Activated gamma-delta T cell (primary cell): ENCODE results near the gene POLR3F.
A peak's percentile ranks its signal among the peaks of the same experiment; 100 is the strongest.
"Not testable (repeated sequence)": the region's sequence is repeated elsewhere in the genome, so short reads cannot be mapped to it uniquely, and the experiment has no call there.

Experiments used
- DNase-seq: peaks from one replicate; lab custom pipeline; 2025; lab: John Stamatoyannopoulos, UW
- total RNA-seq, 2 donors: gene quantifications; one replicate each; lab custom pipeline; 2026; lab: John Stamatoyannopoulos, UW

Gene POLR3F, protein sequence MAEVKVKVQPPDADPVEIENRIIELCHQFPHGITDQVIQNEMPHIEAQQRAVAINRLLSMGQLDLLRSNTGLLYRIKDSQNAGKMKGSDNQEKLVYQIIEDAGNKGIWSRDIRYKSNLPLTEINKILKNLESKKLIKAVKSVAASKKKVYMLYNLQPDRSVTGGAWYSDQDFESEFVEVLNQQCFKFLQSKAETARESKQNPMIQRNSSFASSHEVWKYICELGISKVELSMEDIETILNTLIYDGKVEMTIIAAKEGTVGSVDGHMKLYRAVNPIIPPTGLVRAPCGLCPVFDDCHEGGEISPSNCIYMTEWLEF
- 28.1 to 33.6 reads per million in 2 donors for total RNA-seq

DNA sequence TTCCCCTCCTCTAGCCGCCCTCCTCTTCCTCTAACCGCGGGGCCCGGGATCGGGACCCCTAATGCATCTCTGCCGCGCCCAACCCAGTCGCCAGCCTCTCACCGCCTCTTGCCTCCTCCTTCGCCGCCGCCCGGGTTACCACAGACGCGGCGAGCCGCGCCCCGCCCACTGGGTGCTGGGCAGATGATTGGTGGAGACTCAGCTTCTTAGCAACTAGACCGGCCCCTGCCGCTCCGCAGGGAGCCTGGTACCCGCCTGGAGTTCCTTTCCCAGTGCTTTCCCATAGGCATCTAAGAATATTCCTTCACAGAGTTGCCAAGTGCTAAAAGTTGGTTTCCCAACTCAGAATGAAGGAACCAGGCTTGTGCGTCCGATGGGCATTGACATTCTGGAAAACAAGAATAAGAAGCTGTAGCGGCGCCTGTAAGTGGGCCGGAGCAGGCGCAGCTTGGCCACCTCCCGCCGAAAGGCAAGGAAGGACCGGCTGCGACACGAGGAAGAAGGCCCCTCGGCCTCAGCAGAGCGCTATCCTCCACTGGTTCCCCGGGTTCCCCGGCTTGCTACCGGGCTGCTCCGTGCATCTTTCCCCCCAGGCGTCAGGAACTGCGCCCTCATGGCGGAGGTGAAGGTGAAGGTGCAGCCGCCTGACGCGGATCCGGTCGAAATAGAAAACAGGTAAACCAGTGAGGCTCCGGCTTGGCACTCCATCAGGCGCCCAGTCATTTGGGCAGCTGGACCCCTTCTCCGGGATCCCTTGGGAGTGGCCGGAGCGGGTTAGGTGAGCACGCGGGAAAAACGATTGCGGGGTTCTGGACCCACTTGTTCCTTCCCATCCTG lies at the start of gene POLR3F, which contains the start of gene DZANK1:
Gene POLR3F (plus strand): TSS at position 497 of the 837 bp plus-strand sequence. CDS start 117 bp downstream, at position 614.
Gene DZANK1 (minus strand): TSS at position 137 of the 837 bp plus-strand sequence. CDS start 1,672 bp downstream, outside the sequence.
- peak; percentile 81 for DNase-seq

DNA sequence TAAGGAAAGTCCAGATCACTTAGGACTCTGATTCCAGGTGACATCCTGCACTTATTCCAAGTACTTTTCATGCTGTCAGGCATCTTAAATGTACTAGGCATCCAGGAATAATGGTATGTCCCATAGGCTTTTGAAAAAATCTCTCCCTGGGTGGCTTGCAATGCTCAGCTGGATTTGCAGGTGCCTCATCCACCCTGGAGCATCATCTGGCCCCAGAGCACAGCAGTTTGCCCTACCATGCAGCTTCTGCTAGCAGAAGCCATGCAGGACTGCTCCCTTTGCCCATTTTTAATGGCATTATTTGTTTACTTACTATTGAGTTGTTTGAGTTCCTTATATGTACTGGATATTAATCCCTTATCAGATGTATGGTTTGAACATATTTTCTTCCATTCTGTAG lies 45.6 kb upstream of the POLR3F start:
- no peak for DNase-seq

DNA sequence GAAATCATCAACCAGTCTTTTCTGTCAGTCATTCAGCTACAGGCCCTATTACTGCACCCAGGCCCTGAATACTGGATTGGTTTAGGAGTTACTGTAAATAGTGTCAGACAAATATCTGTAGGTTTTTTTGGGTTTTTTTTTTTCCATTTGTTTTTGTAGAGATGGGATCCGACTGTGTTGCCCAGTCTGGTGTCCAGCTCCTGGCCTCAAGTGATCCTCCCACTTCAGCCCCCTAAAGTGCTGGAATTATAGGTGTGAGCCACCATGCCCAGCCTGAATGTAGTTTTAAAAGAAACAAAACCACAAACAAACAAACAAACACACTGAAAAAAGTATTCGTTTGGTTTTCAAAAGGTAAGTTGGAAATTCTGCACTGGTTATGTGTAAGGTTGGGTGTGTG lies 40.0 kb upstream of the POLR3F start:
- no peak for DNase-seq

DNA sequence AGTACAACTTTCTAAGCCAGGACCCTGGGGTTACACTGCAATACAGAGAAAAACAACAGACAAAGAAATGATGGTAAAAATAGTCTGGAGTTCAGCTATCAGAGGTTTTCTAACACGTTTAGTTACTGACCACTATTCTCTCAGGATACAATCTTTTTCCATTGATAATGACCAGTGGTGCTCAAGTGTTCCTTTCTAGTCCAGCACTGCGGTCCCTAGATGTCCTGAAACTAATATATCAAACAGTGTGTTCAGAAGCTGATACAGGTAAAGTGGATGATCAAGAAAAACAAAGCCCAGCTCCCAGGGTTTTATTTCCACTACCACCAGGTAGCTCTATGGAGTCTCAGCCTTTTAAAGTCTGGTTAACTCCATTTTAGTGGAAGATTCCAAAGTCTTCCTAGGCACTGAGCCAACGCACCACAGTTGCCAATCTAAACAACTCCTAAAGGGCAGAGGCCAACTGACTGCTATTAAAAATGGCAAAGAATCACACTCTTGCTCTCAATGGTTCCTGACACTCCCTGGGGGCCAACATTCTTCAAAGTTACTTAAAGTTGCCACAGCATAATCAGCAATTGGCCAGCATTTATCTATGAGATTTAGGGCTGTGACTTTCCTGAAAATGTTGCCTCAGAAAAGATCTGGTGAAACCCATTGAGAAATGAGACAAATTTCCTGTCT lies 38.6 kb upstream of the POLR3F start:
- DNase-seq: no peak

DNA sequence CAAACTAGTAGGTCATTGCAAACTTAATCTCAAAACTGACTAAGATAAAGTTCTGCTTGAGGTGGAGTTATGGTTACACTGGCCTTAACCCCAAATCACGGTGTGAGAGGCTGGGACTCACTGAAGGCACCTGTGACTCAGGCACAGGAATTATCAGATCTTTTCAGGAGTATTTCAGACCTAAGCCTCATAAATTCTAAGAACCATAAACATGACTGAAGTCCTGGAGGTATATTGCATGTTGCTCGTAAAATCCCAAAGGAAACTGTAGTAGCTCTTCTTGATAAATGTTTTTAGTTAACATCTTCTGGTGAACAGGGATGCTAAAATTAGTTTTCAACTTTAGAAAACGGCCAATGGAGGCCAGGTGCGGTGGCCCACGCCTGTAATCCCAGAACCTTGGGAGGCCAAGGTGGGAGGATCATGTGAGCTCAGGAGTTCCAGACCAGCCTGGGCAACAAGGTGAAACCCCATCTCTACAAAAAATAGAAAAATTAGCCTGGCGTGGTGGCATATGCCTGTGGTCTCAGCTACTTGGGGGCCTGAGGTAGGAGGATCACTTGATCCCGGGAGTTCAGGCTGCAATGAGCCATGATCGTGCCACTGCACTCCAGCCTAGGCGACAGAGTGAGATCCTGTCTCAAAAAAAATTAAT lies 36.9 kb upstream of the POLR3F start:
- DNase-seq: no peak

DNA sequence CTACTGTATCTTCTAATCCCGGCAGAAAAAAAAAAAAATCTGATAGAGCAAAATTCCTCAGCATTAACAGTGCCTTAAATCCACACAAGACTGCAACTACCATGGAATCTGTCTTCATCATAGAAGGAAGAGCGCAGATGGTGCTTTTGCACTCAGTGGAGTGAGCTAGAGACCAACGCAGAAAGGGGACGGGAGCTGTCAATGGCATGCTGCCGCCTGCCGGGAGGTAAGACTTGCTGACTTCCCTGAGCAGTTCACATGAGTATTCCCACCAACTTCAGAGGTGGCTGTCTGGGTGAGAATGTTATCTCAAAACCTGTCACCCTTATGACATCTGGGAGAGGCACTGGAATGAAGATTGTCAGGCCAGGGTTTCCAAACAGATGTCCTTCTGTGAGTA lies 36.0 kb upstream of the POLR3F start:
- DNase-seq: no peak

DNA sequence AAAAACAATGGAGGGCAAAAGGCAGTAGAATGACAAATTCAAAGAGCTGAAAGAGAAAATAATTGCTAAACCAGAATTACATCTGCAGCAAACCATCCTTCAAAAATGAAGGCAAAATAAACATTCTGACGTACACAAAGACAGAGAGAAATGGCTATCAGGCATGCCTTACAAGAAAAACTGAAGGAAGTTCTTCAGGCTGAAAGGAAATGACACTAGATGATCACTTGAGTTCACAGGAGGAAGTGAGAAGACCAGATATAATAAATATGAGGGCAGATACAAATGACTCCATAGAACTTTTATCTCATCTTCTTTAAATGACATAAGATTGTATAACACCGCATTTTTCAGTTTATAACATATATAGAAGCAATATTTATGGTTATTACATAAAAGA lies 30.3 kb upstream of the POLR3F start:
- no peak for DNase-seq

DNA sequence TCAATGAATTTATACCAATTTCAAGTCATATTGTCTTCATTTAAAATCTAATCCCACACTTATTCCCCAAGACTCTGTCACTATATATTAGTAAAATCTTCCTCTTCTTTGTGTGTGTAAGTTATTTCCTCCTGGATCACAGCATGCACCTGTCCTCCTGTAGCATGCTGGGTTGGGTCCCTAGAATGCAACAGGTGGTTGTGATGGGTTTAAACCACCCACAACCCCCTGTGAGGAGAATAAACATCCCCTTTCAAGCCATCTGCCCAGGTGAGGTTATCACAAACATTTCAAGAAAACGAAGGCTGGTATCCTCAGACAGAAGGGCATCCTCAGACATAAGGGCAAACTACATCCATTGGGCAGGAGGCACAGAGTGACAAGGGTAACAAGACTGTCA lies 26.8 kb upstream of the POLR3F start:
- DNase-seq: no peak

DNA sequence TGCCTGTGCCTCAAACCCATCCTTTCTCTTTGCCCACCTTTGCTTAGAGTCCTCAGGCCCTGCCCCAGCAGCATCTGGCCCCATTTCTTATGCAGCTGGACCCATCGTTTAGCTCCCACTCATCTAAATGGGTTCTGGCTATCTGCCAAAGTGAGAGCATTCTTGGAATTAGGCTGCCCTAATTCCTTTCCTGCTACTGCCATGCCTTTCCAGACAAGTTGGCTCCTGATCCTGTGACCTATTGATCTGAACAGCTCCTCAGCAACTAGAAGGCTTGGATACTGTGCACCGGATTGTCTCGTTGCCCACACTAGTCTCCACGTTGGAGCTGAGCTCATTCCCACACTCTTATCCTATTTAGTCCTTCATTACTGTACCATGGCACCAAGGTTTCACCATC lies 23.3 kb upstream of the POLR3F start:
- DNase-seq: no peak

DNA sequence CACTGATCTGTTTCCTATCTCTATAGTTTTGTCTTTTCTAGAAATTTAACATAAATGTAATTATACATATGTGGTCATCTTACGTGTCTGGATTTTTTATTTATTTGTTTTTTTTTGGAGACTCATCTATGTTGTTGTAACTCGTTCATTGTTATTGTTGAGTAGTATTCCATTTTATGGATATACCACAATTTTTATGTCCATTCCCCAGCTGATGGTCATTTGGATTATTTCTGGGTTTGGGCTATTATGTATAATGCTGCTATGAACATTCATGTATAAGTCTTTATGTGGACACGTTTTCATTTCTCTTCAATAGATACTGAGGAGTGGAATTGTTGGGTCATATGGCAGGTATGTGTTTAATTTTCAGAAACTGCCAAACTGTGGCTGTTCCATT lies 10.6 kb upstream of the POLR3F start:
- no peak for DNase-seq

DNA sequence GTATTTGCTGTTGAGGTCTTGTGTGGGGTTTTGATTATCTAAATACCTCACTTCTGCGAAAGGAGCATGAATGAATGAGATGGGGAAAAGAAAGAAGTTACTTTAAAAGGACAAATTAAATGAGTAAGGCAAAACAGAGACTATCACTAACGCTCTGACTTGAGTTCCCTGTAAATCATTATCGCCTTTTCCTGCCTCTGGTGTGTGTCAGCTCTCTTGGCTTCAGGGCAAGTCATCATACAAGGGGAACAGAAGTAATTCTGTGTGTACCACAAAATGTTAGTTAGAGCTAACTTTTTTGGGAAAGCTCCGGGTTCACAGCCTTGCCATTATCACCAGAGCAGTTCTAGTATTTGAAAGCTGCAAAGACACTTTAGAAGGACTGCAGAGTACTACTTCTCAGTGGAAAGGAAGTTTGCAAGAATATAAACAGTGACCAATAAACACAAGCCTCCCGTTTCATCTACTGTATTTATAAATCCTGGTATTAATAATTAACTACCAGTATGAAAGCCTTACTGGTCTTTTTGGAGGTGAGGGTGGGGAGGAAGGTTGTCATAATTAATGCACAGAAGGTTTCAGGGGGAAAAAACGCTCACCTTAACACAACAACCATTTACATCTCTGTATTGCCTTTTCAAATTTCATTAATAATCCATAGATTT lies 1.5 kb upstream of the POLR3F start:
- no peak for DNase-seq

DNA sequence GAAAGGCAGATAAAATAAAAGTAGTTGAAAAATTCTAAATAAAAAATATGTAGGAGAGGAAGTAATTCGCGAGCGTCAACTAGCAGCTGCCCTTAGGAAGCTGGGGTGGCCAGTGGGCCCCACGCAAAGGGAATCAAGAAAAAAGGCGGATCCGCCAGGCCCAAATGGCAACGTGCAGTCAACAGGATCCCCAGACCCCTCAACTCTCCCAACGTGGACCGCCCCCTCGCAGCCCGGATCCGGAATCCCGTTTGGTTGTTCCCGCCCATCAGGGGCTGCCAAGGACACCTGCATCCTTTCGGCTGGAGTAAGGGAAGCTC lies 656 bp upstream of the POLR3F start:
- no peak for DNase-seq

DNA sequence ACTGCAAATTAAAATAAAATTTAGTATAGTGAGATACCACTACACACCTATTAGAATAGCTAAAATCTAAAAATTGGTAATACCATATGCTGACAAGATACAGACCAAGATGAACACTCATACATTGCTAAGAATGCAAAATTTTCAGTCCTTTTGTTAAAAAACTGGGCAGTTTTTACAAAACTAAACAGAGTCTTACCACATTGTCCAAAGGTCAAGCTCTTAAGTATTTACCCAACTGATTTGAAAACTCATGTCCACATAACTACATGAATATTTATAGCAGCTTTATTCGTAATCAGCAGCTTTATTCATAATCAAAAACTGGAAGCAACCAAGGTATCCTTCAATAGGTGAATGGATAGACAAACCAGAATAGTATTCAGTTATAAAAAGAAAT lies 10.0 kb downstream of the POLR3F start:
- DNase-seq: no peak

DNA sequence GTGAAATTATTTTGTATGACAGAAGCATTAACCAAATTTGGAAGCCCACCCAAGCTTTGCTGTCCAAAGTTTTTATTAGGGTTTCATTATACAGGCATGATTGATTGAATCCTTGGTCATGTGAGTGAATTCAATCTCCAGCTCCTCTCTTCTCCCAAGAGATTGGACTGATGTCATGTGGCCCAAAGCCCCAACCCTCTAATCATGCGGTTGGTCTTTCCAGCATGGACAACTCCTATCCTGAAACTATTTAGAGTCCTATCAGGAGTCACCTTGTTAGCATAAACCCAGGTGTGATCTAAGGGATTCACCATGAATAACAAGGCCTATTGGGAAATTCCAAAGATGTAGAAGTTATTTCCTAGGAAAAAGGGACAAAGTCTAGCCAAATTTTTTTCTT lies 10.6 kb downstream of the POLR3F start:
- DNase-seq: no peak

DNA sequence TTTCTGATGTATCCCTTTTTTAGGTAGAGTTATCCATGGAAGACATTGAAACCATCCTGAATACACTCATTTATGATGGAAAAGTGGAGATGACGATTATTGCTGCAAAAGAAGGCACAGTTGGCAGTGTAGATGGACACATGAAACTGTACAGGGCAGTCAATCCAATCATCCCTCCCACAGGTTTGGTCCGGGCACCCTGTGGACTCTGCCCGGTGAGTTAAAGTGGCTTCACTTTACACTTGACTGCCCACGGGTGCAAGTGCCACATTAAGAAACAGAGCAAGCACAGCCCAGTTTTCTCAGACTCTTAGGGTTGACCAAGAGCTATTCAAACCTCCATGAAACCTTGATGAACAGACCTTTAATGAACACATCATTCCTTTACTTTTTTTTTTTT lies 14.4 kb downstream of the POLR3F start:
- no peak for DNase-seq

DNA sequence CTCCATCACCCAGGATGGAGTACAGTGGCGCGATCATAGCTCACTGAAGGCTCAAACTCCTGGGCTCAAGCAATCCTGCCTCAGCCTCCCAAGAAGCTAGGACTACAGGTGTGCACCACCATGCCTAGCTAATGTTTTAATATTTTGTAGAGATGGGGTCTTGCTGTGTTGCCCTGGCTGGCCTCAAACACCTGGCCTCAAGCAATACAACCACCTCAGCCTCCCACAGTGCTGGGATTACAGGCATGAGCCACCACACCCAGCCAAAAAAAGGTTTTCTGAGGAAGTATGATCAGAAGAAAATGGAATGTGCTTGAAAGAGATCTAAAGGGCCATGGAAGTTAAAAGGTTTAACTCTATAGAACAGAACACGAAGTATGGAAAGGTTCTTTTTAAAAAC lies 21.1 kb downstream of the POLR3F start:
- DNase-seq: no peak

DNA sequence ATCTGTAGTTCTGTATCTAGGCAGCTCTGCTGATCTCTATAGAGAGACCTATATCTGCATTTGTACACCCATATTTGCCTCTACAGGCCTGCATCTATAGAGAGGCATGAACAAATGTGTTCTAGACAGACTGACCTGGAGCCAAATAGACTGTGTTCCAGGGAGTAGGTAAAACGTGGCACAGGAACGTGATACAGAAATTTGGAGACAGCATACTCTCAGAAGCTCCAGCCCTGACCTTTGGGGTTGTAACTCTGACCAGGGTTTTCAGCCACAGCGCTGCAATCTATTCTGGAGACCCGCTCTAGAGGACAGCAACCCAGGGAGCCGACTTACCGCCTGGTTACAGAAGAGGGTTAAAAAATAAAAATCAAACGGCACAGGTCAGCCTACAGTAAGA lies 28.9 kb downstream of the POLR3F start:
- DNase-seq: no peak

DNA sequence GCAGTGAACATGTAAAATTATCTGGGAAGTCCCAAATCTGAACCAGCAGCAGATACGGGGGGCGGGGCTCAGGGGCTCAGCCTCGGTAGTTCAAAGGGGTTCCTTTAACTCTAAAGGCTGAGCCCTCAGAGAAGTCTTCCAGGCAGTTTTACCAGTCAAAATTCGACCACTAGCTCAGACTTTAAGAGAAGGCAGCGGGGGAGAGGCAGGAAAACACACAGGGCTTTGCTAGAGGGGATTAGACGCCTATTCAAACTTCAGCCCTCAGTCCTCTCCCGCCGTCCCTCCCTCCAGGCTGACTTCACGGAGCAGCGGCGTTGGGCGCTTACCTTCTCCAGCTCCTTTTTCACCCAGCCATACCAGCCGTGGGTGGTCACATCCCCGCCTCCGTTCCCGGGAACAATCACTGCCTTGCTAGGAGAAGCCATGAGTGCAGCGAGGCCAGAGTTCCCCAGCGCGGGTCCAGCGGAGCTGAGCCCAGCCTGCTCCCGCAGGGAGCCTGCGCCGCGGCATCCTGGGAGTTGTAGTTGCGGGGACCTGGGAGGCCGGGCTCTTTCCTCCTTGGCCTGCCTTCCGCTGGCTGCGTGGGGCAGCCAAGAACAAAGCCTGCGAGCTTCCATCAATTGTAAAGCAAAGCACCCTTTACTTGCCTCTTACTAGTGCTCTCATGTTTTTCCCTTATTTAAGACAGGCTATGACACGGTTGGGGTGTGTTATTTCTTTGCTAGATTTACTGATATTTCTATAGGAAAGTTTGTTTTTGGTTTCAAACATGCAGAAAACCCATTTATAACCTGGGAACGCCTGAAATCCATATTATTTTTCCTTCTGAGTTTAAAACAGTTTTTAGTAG lies 29.8 kb downstream of the POLR3F start, which contains the start of gene RBBP9:
Gene RBBP9 (minus strand): TSS at position 486 of the 853 bp plus-strand sequence. CDS start 58 bp downstream, at position 428.
- DNase-seq: peak; percentile 50

DNA sequence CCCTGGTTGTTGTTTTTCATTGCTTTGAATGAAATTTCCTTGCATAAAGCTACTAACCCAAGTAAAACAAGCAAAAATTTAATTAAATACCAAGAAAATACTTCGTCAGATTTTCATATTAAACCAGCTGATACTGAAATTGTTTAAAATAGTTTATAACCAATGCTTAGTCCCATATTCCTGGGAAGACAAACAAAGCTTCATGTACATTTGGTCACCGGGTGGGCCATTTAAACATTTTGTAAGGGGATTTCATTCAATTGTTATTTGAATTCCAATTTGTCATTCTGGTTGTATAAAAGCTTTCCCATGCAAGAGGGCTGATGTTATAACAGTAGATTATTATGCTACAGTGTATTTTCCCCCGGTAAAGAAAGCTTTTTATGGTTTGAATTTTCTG lies 30.4 kb downstream of the POLR3F start:
- no peak for DNase-seq

DNA sequence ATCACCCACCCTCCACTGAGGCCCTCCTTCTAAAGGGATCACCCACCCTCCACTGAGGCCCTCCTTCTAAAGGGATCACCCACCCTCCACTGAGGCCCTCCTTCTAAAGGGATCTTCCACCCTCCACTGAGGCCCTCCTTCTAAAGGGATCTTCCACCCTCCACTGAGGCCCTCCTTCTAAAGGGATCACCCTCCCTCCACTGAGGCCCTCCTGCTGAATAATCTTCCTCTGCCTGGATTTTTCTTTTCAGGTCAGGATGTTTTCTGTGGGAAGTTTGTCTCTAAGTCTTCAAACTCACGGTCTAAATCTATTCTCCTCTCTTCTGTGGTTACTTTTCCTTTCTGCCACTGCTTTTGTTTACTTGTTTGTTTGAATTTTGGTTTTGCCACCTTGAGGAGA lies 34.5 kb downstream of the POLR3F start:
- not testable (repeated sequence) for DNase-seq
